Osteoblast (primary cell): ENCODE data around the gene MLPH. TPM values are rescaled to one million over a fixed set of nuclear protein-coding genes. Genes with fewer than 3 reads are reported as not detected.

Experiments
- DNase-seq: peaks from one replicate; pipeline ENCODE4 v3.0.0; 2011; ENCODE audit warnings: low spot score, mixed read lengths; ENCODE audit not compliant: insufficient read length; ENCODE audit errors: missing footprints
- H2AFZ ChIP-seq: 2 replicates; pipeline ENCODE4 v1.6.0; 2011; ENCODE audit warnings: mild to moderate bottlenecking, low read length
- H3K27ac ChIP-seq: 2 replicates; pipeline ENCODE4 v1.5.1; 2011; ENCODE audit warnings: mild to moderate bottlenecking, low read depth, low read length, moderate library complexity
- H3K27me3 ChIP-seq: 2 replicates; pipeline ENCODE4 v1.6.0; 2012; ENCODE audit warnings: mild to moderate bottlenecking, control low read depth, inconsistent platforms, low read length, moderate library complexity; ENCODE audit not compliant: insufficient read depth
- H3K36me3 ChIP-seq: 2 replicates; pipeline ENCODE4 v1.5.1; 2011; ENCODE audit warnings: mild to moderate bottlenecking, low read length, control low read depth, moderate library complexity; ENCODE audit not compliant: insufficient read depth
- H3K4me1 ChIP-seq: 2 replicates; pipeline ENCODE4 v1.5.1; 2011; ENCODE audit warnings: mild to moderate bottlenecking, low read length, control low read depth, moderate library complexity; ENCODE audit not compliant: insufficient read depth
- H3K4me2 ChIP-seq: 2 replicates; pipeline ENCODE4 v1.6.0; 2011; ENCODE audit warnings: mild to moderate bottlenecking, low read length; ENCODE audit not compliant: insufficient read depth
- H3K4me3 ChIP-seq: fragments of 200-600 bp; sonication (generic); 3 replicates; pipeline ENCODE4 v1.5.1; 2012; ENCODE audit warnings: mild to moderate bottlenecking, low read length, inconsistent platforms; ENCODE audit not compliant: insufficient read depth
- H3K79me2 ChIP-seq: 2 replicates; pipeline ENCODE4 v1.6.0; 2012; ENCODE audit warnings: mild to moderate bottlenecking, low read length, control low read depth, inconsistent platforms; ENCODE audit not compliant: insufficient read depth
- H3K9me3 ChIP-seq: 2 replicates; pipeline ENCODE4 v1.5.1; 2011; ENCODE audit warnings: low read depth, low read length, control low read depth
- H4K20me1 ChIP-seq: 2 replicates; pipeline ENCODE4 v1.6.0; 2012; ENCODE audit warnings: mild to moderate bottlenecking, low read length, control low read depth; ENCODE audit not compliant: insufficient read depth
- total RNA-seq: library from RNA; depleted of rRNA; stranded (reverse); fragments of >200 nt; gene quantifications from 2 replicates; pipeline ENCODE4 v1.2.3, GENCODE V29; 2012
- TF ChIP-seq, protein P1 (sequence below): IDR thresholded peaks from 2 replicates; pipeline ENCODE4 v1.5.1; 2011; ENCODE audit warnings: mild to moderate bottlenecking, low read depth, low read length, moderate library complexity; ENCODE audit errors: extremely low read depth

The MLPH gene
- total RNA-seq, 1 donor = 25.7 TPM

DNA sequence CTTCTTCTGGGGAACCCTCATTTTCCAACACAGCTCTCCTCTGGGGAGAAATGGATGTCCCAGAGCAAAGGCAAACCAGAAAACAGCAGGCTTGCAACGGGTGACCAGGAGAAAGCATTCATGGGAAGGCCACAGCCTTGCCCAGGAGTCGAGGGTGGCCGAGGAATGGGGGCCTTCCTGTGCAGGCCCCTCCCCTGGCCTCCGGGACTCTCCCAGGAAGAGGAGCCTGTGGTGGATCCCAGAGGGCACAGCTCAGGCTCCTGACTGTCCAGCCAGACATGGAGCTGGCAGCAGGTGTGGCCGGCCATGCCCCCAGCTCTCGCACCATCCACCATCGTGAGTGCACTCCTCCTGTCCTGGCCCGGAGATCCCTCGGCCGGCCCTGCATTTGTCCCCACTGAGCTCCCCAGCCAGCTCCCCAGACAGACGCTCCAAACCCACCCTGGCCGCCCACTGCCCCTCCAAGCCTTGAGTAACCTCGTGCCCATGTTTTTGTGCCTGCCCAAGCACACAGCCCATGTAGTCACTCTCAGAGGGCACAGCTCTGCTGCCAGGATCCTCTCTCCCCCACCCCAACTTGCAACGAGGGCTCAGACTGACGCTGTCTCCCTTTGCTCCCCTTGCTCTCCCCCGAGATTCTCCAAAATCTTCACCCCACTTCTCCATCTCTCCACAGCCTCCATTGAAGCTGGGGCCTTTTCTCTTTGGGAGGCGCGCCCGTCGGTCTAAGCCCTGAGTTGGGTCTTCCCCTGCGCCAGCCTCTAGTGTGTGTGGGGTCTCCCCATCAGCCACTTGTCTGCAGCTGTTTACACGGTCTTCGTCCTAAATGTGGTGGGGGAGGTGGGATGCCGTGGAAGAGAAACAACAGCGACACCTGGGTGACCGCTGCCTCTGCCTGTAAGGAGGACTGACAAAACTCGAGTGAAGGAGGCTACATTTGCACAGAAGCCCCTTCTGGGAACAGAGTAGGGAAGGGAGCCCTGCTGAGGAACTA is 89.1 kb downstream of the MLPH start:
- no peak overlapping the region for H3K4me2 ChIP-seq
- no peak overlapping the region for H3K4me3 ChIP-seq
- H3K9me3 ChIP-seq = no peaks in the 10 kb centered on the region
- H2AFZ ChIP-seq = no peak overlapping the region
- DNase-seq = peak; percentile 63
- peaks cover 4% of the 10 kb centered on the region for H3K4me1 ChIP-seq
- no peak overlapping the region for H3K27ac ChIP-seq
- H4K20me1 ChIP-seq = no peaks in the 10 kb centered on the region
- no peaks in the 10 kb centered on the region for H3K36me3 ChIP-seq
- peaks cover 13% of the 10 kb centered on the region for H3K27me3 ChIP-seq
- no peaks in the 10 kb centered on the region for H3K79me2 ChIP-seq
- TF ChIP-seq, protein P1, sequence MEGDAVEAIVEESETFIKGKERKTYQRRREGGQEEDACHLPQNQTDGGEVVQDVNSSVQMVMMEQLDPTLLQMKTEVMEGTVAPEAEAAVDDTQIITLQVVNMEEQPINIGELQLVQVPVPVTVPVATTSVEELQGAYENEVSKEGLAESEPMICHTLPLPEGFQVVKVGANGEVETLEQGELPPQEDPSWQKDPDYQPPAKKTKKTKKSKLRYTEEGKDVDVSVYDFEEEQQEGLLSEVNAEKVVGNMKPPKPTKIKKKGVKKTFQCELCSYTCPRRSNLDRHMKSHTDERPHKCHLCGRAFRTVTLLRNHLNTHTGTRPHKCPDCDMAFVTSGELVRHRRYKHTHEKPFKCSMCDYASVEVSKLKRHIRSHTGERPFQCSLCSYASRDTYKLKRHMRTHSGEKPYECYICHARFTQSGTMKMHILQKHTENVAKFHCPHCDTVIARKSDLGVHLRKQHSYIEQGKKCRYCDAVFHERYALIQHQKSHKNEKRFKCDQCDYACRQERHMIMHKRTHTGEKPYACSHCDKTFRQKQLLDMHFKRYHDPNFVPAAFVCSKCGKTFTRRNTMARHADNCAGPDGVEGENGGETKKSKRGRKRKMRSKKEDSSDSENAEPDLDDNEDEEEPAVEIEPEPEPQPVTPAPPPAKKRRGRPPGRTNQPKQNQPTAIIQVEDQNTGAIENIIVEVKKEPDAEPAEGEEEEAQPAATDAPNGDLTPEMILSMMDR = no peak

- Histone ChIP-seq H3K4me2 (no peak overlapping the region), H3K9me3 (no peaks in the 10 kb centered on the region), H2AFZ (no peak overlapping the region), H3K4me3 (no peak overlapping the region), H4K20me1 (no peaks in the 10 kb centered on the region), H3K36me3 (no peaks in the 10 kb centered on the region), H3K27me3 (peaks cover 13% of the 10 kb centered on the region), H3K79me2 (no peaks in the 10 kb centered on the region), H3K27ac (no peak overlapping the region), H3K4me1 (peaks cover 5% of the 10 kb centered on the region)
- peak; percentile 47 for DNase-seq
- TF ChIP-seq, protein P1 = no peak
These were observed 89.9 kb downstream of the MLPH start for GRCh38 chr2:237576974-237577373.

GRCh38 chr2:237577458-237577857 is 90.4 kb downstream of the MLPH start:
- Histone ChIP-seq H3K36me3 (no peaks in the 10 kb centered on the region), H3K4me3 (no peak overlapping the region), H3K27ac (no peak overlapping the region), H3K4me1 (peaks cover 4% of the 10 kb centered on the region), H3K4me2 (no peak overlapping the region), H2AFZ (no peak overlapping the region), H4K20me1 (no peaks in the 10 kb centered on the region), H3K9me3 (no peaks in the 10 kb centered on the region), H3K79me2 (no peaks in the 10 kb centered on the region), H3K27me3 (peaks cover 13% of the 10 kb centered on the region)
- TF ChIP-seq, protein P1 = no peak
- no peak for DNase-seq

DNA sequence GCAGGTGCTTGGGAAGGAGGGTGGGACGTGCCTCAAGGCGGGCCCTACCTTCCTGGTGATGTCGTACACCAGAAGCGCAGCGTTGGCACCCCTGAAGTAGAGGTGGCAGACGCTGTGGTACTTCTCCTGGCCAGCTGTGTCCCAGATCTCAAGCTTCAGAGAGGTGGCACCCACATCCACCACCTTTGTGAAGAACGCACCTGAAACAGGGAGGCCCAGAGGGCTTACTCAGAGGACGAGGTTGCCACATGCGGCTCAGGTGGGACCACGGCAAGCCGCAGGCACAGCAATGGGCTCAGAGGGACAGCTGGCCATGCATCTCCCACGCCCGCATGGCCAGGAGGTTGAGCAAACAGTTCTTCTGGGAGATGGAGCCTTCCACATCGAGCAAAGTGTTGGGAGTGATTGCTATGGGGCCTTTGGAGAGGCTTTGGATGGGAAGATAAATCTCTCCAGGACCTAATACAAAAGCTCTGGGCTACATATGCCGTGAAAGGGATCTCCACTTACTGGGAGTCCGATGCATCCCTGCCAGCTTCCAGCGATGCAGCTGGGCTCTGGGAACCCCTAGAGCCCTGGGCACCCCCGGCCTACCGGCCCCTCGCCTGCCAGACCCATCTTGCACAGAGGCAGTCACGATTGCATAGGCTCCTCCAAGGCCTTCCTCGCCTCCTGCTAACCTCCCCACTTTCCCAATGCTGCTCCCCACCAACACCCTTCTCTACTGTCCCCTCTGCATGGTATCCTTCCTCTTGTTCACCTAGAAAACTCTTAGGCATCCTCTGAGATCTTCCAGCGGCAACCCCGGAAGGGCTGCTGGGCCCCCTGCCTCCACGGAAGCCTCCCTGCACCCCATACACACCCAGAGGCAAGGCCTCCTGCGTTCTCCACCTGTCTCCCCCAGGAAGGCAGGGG is 91.2 kb downstream of the MLPH start:
- H3K4me1 ChIP-seq = peaks cover 4% of the 10 kb centered on the region
- no peak overlapping the region for H3K4me2 ChIP-seq
- no peaks in the 10 kb centered on the region for H3K9me3 ChIP-seq
- DNase-seq = peak; percentile 65
- H3K27me3 ChIP-seq = peaks cover 13% of the 10 kb centered on the region
- no peak overlapping the region for H3K4me3 ChIP-seq
- no peak overlapping the region for H3K27ac ChIP-seq
- H3K79me2 ChIP-seq = no peaks in the 10 kb centered on the region
- no peaks in the 10 kb centered on the region for H4K20me1 ChIP-seq
- H2AFZ ChIP-seq = no peak overlapping the region
- H3K36me3 ChIP-seq = no peaks in the 10 kb centered on the region
- TF ChIP-seq, protein P1 = no peak
